Neuronal stem cell (in vitro differentiated cells): ENCODE data around the gene PWWP2B.
A peak's percentile ranks its signal among the peaks of the same experiment; 100 is the strongest.

ENCODE experiments used
- DNase-seq: peaks from one replicate; pipeline ENCODE4 v3.0.0-alpha.2; 2013; ENCODE audit warnings: low spot score
- H2AFZ ChIP-seq: one replicate; pipeline ENCODE4 v1.6.1; 2013; ENCODE audit warnings: mild to moderate bottlenecking, low read length, inconsistent platforms
- H2AK5ac ChIP-seq: 2 replicates; pipeline ENCODE4 v1.6.1; 2013; ENCODE audit warnings: low read depth, mild to moderate bottlenecking, inconsistent platforms, low read length, moderate library complexity, mixed read lengths
- H2BK120ac ChIP-seq: 2 replicates; pipeline ENCODE4 v1.6.1; 2013; ENCODE audit warnings: low read depth, mild to moderate bottlenecking, inconsistent platforms, low read length, moderate library complexity, mixed read lengths
- H2BK12ac ChIP-seq: one replicate; pipeline ENCODE4 v1.6.1; 2013; ENCODE audit warnings: low read length, inconsistent platforms
- H2BK15ac ChIP-seq: 2 replicates; pipeline ENCODE4 v1.6.1; 2013; ENCODE audit warnings: mild to moderate bottlenecking, low read length, inconsistent platforms, mixed read lengths
- H2BK5ac ChIP-seq: one replicate; pipeline ENCODE4 v1.6.1; 2013; ENCODE audit warnings: inconsistent platforms, mild to moderate bottlenecking, low read length, moderate library complexity
- H3K14ac ChIP-seq: one replicate; pipeline ENCODE4 v1.6.1; 2013; ENCODE audit warnings: low read length, inconsistent platforms
- H3K18ac ChIP-seq: 2 replicates; pipeline ENCODE4 v1.6.1; 2013; ENCODE audit warnings: low read length, inconsistent platforms
- H3K23ac ChIP-seq: 2 replicates; pipeline ENCODE4 v1.6.1; 2013; ENCODE audit warnings: low read depth, mild to moderate bottlenecking, mixed read lengths, low read length, inconsistent platforms; ENCODE audit not compliant: poor library complexity
- H3K27ac ChIP-seq: replicated peaks from 3 replicates; pipeline ENCODE4 v1.5.1; 2013; ENCODE audit warnings: low read length, inconsistent platforms
- H3K27me3 ChIP-seq, 3 experiments: 2 replicates each; pipeline ENCODE4 v1.6.1; 2013; ENCODE audit warnings: low read length in 3 of 3, mild to moderate bottlenecking in 2 of 3, inconsistent platforms in 1 of 3, low read depth in 1 of 3, mixed read lengths in 1 of 3, moderate library complexity in 1 of 3; ENCODE audit not compliant: control insufficient read depth in 3 of 3, insufficient read depth in 3 of 3
- H3K36me3 ChIP-seq, 2 donors: replicated peaks in 1 of 2; 2 replicates each; pipeline ENCODE4 v1.6.1; 2013; ENCODE audit warnings: low read length in 2 of 2; ENCODE audit not compliant: control insufficient read depth in 2 of 2, insufficient read depth in 2 of 2
- H3K4ac ChIP-seq: 2 replicates; pipeline ENCODE4 v1.6.1; 2013; ENCODE audit warnings: inconsistent platforms, mild to moderate bottlenecking, low read length, moderate library complexity
- H3K4me1 ChIP-seq, 2 donors: 1 replicate in 1 of 2; 2 replicates in 1 of 2; pipeline ENCODE4 v1.6.1; 2013; ENCODE audit warnings: low read length in 2 of 2, low read depth in 1 of 2; ENCODE audit not compliant: control insufficient read depth in 2 of 2, insufficient read depth in 1 of 2
- H3K4me2 ChIP-seq: one replicate; pipeline ENCODE4 v1.6.1; 2013; ENCODE audit warnings: mild to moderate bottlenecking, low read length, inconsistent platforms; ENCODE audit not compliant: insufficient read depth, poor library complexity, severe bottlenecking
- H3K4me3 ChIP-seq, 2 donors: 2 replicates each; pipeline ENCODE4 v1.5.1; 2013; ENCODE audit warnings: low read length in 2 of 2, mild to moderate bottlenecking in 2 of 2, inconsistent platforms in 1 of 2, moderate library complexity in 1 of 2
- H3K79me1 ChIP-seq: one replicate; pipeline ENCODE4 v1.6.1; 2013; ENCODE audit warnings: low read depth, mild to moderate bottlenecking, inconsistent platforms, low read length, moderate library complexity
- H3K9ac ChIP-seq: one replicate; pipeline ENCODE4 v1.6.1; 2013; ENCODE audit warnings: mild to moderate bottlenecking, low read depth, low read length, inconsistent platforms; ENCODE audit not compliant: poor library complexity
- H3K9me3 ChIP-seq, 2 donors: replicated peaks in 1 of 2; 2 replicates each; pipeline versions ENCODE3 to v1.6.1; 2013; ENCODE audit warnings: low read length in 2 of 2, mild to moderate bottlenecking in 2 of 2, inconsistent platforms in 1 of 2, low read depth in 1 of 2, mixed read lengths in 1 of 2, moderate library complexity in 1 of 2; ENCODE audit not compliant: control insufficient read depth in 2 of 2, insufficient read depth in 1 of 2
- H4K8ac ChIP-seq: one replicate; pipeline ENCODE4 v1.6.1; 2013; ENCODE audit warnings: low read depth, mild to moderate bottlenecking, inconsistent platforms, low read length, moderate library complexity
- H4K91ac ChIP-seq: one replicate; pipeline ENCODE4 v1.6.1; 2013; ENCODE audit warnings: low read length, low read depth, mild to moderate bottlenecking, inconsistent platforms; ENCODE audit not compliant: poor library complexity
- WGBS, 2 donors: extraction: QIAGEN DNeasy Blood & Tissue Kit; methylation state at CpG; one replicate each; pipeline ENCODE4 v1.1.7; 2013; ENCODE audit warnings: missing lambda C conversion rate in 2 of 2, mixed read lengths in 1 of 2; ENCODE audit not compliant: insufficient read length in 2 of 2, insufficient replicate concordance in 1 of 2; ENCODE audit errors: extremely low coverage in 2 of 2; 5-methylcytosine and 5-hydroxymethylcytosine counted together

Gene PWWP2B

DNA sequence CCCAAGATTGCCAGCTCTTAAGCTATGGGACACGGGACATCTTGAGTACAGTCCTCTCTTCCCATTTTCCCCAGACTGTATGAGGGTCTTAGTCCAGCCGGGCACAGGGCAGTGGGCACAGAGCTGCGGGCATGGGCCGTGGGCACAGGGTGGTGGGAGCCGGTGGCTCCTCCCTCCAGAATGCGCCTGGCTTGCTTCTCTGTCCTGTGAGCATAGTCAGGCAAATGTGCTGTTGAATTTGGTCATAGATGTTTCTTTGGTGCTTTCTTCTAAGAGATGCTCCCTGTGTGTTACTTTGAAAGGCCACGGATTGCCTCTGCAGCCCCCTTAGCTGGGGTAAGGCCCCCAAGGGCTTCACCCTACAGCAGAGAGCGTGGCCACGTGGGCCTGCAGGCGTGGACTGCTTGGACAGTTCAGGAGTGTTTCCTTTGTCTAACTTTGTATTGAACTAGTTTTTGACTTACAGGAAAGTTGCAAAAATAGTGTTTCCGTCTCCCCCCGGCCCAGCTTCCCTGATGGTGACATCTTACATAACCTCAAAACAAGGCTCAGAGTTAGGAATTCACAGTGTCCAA, 40.3 kb upstream of the PWWP2B start:
- Histone ChIP-seq H3K27ac (no peak overlapping the region), H3K27me3 (no peaks in the 10 kb centered on the region), H2BK15ac (no peak overlapping the region), H3K4ac (no peak overlapping the region), H3K4me2 (no peak overlapping the region), H2BK5ac (no peak overlapping the region), H3K4me3 (no peak overlapping the region), H2BK12ac (no peak overlapping the region), H3K14ac (no peak overlapping the region), H3K23ac (no peak overlapping the region), H3K18ac (no peak overlapping the region), H3K4me1 (no peaks in the 10 kb centered on the region), H2BK120ac (no peak overlapping the region), H3K9ac (no peak overlapping the region), H3K79me1 (no peaks in the 10 kb centered on the region), H4K8ac (no peak overlapping the region), H3K9me3 (no peaks in the 10 kb centered on the region), H4K91ac (no peak overlapping the region), H3K36me3 (peaks cover 0 to 23% of the 10 kb centered on the region in 2 donors), H2AK5ac (no peak overlapping the region), H2AFZ (no peak overlapping the region)
- no CpG with 5 or more reads among the region's 12 CpGs for WGBS, 2 donors
- no peak for DNase-seq

DNA sequence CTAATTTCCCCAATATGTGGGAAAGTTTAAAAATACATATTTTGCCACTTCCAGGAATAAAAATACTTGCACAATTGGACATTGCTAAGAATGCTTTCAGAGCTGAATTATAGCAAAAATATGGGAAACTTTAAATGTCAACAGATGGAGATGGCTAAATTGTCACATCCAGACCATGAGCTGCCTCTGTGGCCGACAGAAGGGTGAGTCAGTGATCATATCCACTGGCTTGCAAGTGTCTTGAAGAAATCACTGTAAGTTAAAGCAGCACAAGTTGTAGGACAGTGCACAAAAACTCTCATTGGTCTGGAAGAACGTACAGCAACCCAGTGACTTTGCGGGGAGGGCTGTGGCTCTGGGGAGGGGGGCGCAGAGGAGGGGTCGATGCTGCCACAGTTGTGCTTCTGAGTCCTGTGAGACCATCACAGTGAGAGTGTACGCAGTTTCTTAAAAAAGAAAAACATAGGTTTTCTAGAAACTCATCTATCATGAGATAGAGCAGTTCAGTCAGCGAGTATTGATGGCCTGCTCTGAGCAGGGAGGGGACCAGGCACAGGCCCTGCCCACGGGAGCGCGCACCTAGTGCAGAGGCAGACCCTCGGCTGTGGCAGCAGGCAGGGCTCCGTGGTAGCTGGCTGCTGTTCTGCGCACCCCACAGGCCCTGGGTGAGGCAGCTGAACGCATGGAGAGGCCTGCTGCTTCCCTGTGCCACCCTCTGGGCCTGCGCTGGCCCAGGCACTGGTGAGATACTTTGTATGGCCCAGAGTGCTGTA, 39.5 kb upstream of the PWWP2B start:
- H2BK5ac ChIP-seq: peak overlapping the region; percentile 39
- no peak overlapping the region for H4K8ac ChIP-seq
- H3K4ac ChIP-seq: no peak overlapping the region
- no peak overlapping the region for H3K23ac ChIP-seq
- no peaks in the 10 kb centered on the region for H3K27me3 ChIP-seq
- no peak overlapping the region for H2BK12ac ChIP-seq
- H2BK15ac ChIP-seq: no peak overlapping the region
- no peak overlapping the region for H3K27ac ChIP-seq
- no peak overlapping the region for H3K4me3 ChIP-seq
- H3K79me1 ChIP-seq: no peaks in the 10 kb centered on the region
- no CpG with 5 or more reads among the region's 15 CpGs for WGBS, 2 donors
- no peak overlapping the region for H4K91ac ChIP-seq
- H2AFZ ChIP-seq: no peak overlapping the region
- no peak overlapping the region for H2AK5ac ChIP-seq
- no peak for DNase-seq
- no peak overlapping the region for H2BK120ac ChIP-seq
- H3K9ac ChIP-seq: no peak overlapping the region
- no peak overlapping the region for H3K14ac ChIP-seq
- peaks cover 0 to 22% of the 10 kb centered on the region in 2 donors for H3K36me3 ChIP-seq
- no peaks in the 10 kb centered on the region for H3K4me1 ChIP-seq
- peak overlapping the region; percentile 66 for H3K18ac ChIP-seq
- H3K4me2 ChIP-seq: no peak overlapping the region
- no peaks in the 10 kb centered on the region for H3K9me3 ChIP-seq

DNA sequence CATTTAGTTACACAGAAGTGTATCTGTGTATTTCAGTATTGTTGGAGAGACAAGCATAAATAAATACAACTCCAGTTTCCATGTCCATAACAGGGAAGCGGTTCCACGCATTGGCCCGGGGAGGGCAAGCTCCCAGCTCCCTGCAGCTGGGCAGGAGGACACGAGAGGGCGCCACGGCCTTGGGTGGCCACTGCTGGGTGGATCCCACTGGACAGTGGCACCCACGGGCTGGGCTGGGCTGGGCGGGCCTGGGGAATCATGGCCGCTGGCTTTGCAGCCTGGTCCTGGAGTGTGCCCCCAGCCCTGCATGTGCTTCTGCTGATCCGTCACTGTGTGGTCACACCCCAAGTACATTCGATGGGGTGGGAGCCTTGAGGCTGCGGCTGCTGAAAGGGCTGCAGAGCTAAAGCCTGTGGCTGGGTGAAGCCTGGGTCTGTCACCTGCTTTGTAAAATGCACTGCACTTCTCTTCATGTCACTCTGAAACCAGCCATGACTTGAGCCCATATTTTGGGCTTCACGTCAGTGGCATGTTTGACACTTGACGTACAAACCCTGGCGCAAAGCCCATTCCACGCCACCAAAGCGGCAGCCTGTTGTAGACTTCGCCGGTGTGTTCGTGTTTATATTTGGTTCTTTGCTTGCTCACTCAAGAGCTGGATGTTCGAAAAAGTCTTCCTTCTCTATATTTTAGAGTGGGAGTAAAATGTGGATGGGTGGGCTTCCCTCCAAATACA, 37.5 kb upstream of the PWWP2B start:
- no peak overlapping the region for H3K4me3 ChIP-seq
- H3K4me2 ChIP-seq: no peak overlapping the region
- H3K4ac ChIP-seq: no peak overlapping the region
- no peaks in the 10 kb centered on the region for H3K4me1 ChIP-seq
- H3K9ac ChIP-seq: no peak overlapping the region
- H2AFZ ChIP-seq: no peak overlapping the region
- H2BK12ac ChIP-seq: no peak overlapping the region
- H3K14ac ChIP-seq: no peak overlapping the region
- DNase-seq: no peak
- no peak overlapping the region for H4K91ac ChIP-seq
- H3K36me3 ChIP-seq: peaks cover 4 to 14% of the 10 kb centered on the region in 2 donors
- H2BK120ac ChIP-seq: peak overlapping the region; percentile 22
- no peak overlapping the region for H2BK5ac ChIP-seq
- no CpG with 5 or more reads among the region's 21 CpGs for WGBS, 2 donors
- H2AK5ac ChIP-seq: no peak overlapping the region
- no peak overlapping the region for H2BK15ac ChIP-seq
- H3K18ac ChIP-seq: no peak overlapping the region
- H3K27me3 ChIP-seq: no peaks in the 10 kb centered on the region
- H3K79me1 ChIP-seq: no peaks in the 10 kb centered on the region
- no peak overlapping the region for H4K8ac ChIP-seq
- peak overlapping the region; percentile 59 for H3K23ac ChIP-seq
- peaks cover 0 to 3% of the 10 kb centered on the region in 2 donors for H3K9me3 ChIP-seq
- no peak overlapping the region for H3K27ac ChIP-seq
